Measurements from ENCODE around the gene DNAJB2. TPM values are rescaled to one million over a fixed set of nuclear protein-coding genes. Genes with fewer than 3 reads are reported as not detected.

The DNAJB2 gene
- total RNA-seq, result 91.9 TPM

DNA sequence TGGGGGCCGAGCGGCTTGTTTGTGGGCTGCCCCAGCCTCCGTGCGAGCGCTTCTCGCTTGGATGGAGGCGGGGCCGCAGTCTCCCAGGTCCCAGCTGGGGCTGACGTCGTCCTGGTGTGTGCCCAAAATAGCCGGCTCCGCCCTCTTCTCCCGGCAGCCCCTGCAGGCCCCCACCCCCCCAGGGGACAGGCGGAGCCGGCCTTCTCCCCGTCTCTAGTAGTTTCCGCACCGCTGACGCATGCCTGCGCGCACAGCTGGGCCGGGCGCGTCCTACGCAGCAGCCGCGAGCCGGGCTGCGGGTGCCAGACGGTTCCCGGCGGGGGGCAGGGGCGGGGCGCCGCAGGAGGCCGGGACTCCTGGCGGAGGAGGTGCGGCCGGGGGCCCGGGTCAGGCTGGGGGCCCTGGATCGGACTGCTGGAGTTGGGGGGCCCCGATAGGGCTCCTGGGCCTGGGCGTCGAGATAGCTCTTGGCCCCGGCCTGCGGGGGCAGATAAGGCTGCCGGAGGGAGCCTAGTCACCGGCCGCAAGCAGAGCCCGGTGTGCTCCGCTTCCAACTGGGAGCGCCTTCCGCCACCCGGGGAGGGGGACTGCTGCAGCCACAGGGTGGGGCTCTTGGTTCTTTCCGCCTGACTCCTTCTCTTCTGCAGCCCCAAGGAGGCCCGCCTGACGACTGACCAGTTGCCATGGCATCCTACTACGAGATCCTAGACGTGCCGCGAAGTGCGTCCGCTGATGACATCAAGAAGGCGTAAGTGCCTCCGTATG is at the start of gene DNAJB2:
Gene DNAJB2, plus strand, starts transcription at position 216 of the 765 bp plus-strand sequence. Its CDS starts 468 bp downstream, at position 684.

DNA sequence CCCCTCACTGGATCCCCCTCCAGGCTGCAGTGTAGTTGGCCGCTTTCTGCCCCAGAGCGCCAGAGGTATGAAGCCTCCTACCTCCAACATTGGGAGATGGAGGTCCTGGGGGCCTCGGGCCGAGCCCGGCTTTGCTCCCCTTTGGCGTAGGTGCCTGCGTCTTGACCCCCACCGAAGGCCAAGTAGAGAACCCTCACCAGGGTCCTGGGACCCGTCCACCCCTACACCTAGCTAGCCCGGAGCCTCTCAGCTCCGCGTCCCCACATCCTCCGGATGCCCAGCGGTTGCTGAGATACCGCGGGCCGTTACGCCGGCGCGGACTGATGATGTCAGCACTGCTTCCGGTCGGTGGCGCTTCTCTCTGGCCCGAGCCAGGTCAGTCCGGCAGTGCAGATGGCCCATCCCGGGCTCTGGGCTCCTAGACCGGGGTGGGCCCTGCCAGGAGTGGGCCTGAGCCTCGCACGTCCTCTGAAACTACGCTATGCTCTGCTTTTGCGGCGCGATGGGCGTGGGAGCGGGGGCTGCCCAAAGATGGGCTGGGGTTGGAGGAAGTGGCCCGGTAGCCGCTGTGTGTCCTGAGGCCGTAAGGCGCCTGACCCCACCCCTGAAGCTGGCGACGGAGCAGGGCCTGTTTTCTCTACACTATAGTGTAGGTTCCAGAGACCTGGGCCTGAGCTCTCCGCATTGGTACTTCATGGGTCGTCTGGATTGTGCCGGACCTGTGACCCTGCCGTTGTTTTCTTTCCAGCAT is 33.8 kb upstream of the DNAJB2 start, which contains the start of the genes GLB1L and STK16:
Gene GLB1L, minus strand, starts transcription at position 297 of the 751 bp plus-strand sequence. CDS start 1,871 bp downstream, outside the sequence.
Gene STK16, plus strand, starts transcription at position 332 of the 751 bp plus-strand sequence. CDS start 521 bp downstream, outside the sequence.

DNA sequence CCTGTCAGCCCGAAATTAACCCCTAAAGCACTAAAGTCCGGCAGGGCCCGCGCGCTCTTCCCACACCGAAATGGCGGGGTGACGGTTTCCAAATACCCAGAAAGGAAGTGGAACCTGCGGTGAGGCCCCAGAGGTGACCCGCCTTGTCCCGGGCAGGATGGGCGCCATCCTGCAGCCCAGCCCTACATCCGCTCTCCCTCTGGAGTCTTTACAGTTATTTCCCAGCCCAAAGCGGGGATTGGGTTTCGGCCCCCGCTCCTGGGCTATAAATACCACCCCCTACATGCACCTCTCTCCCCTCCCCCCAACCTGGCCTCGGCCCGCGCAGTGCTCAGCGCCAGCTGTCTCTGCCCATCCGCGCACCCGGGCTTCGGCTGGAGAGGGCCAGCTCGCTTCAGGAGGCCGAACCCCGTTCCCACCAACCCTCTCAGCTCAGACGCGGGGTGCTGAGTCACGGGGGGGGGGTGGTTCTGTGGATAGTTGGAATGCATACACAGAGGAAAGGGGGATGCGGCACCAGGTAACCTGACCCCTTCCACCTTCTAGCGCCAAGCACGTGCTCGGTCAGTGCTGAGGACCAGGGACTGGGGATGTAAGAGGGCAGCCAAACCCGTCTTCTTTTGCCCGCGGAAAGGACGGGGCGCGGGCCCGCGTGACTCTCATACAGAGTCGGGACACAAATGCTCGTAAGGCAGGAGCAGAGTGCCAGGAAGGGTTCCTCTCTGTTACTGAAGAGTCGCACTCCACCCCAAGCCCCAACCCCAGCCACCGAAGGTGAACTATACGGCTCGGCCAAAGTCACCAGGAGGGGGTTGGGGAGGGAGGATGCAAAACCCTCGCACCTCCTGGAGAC is 26.0 kb upstream of the DNAJB2 start, which contains the start of gene TUBA4B:
Gene TUBA4B, plus strand, starts transcription at position 344 of the 853 bp plus-strand sequence. Its CDS starts 165 bp downstream, at position 509.

DNA sequence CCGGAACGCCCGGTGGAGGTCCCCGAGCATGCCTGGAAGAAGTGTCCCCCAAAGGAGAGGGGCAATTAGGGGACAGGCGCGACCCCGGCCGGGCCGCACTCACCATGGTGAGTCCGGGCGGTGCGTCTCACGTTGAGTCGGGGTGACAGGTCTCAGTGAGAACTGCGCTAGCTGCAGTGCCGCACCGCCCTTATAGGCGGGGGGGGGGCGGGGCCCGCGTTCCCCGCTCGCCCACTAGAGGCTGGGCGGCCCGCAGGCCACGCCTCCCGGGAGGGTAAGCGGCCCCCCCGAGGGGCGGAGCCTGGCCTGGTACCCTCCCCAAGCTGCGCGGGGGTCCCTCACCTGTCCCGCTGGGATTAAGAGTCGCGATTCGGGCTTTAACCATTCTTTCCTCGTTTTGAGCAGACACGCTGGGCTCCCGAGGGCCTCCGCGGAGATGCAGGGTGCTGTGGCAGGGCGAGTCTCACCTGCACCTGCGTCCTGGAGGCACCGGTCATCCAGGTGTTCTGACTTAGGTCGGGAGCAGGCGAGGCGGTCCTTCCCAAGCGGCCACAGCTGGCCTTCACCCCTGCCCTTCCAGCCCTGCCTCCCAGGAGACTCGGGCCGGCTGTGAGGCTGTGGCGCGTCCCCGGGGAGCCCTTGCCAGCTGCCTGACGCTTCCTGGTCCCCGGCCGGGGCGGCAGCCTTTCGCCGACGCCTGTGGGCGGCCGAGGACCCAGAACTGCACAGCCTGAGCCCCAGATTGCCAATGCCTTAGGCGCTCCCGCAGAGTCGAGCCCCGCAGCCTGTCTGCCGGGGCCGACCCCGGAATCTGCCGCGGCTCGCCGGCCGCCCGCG is 25.2 kb upstream of the DNAJB2 start, which contains the start of gene TUBA4A:
Gene TUBA4A, minus strand, starts transcription at position 166 of the 837 bp plus-strand sequence. Its CDS starts 60 bp downstream, at position 106.

DNA sequence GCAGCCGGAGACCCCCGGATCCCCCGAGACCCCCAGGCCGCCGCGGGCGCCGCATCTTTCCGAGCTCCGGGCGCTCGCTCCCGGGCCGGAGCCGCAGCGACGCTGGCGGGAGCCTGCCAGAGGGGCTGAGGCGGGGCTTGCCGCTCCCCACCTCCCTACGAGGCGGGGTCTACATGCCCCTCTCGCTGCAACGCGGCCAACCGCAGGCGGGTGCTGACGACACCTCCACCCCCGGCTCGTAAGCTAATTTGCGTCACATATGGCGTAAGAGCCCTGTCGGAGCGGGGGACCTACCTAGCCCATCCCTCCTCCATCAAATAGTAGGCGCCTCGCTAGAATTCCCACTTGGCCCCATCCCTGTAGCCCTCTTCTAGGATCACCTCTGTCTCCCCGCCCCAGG is 30.1 kb downstream of the DNAJB2 start, which contains the start of gene PTPRN:
Gene PTPRN, minus strand, starts transcription at position 124 of the 400 bp plus-strand sequence. Its CDS starts 69 bp downstream, at position 55.

DNA sequence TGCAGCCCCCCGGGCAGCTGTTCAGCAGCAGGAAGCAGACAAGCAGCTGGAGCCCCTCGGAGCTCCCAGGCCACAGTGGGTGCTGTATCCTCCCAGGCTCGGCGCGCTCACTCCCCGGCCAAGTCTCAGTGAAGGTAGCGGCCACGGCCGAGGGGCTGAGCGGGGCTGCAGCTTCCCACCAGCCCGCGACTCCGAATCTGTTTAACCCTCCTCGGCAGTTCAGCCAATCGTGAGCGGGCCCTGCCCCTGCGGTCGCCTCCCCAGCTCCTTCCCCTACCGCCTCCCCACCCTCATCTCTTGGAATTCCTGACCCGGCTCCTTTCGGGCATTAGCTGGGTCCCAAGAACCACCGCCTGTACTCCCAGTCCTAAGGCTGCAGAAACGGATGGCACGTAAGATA is 53.4 kb downstream of the DNAJB2 start, which contains the start of gene RESP18:
Gene RESP18, minus strand, starts transcription at position 203 of the 400 bp plus-strand sequence.

Other genes with a start within 250 kb of the DNAJB2 start
- not detected for gene CFAP65, start 237.8 kb upstream of the DNAJB2 start, total RNA-seq
- gene IHH, start 218.4 kb upstream of the DNAJB2 start, total RNA-seq, result 3.8 TPM
- gene NHEJ1, start 118.6 kb upstream of the DNAJB2 start, total RNA-seq, result 12.1 TPM
- gene SLC23A3, start 109.3 kb upstream of the DNAJB2 start, total RNA-seq, result 1.3 TPM
- 30.5 TPM for gene CNPPD1, start 102.4 kb upstream of the DNAJB2 start, total RNA-seq
- gene RETREG2, start 101.1 kb upstream of the DNAJB2 start, total RNA-seq, result 66.2 TPM
- gene ZFAND2B, start 72.6 kb upstream of the DNAJB2 start, total RNA-seq, result 22.6 TPM
- gene ABCB6, start 60.4 kb upstream of the DNAJB2 start, total RNA-seq, result 24.2 TPM
- 46.7 TPM for gene ATG9A, start 49.7 kb upstream of the DNAJB2 start, total RNA-seq
- gene ANKZF1, start 49.6 kb upstream of the DNAJB2 start, total RNA-seq, result 91.3 TPM
- 15.2 TPM for gene GLB1L, start 33.9 kb upstream of the DNAJB2 start, total RNA-seq
- 17.9 TPM for gene STK16, start 33.9 kb upstream of the DNAJB2 start, total RNA-seq
- not detected for gene TUBA4B, start 26.1 kb upstream of the DNAJB2 start, total RNA-seq
- 20.5 TPM for gene TUBA4A, start 25.4 kb upstream of the DNAJB2 start, total RNA-seq
- 22.0 TPM for gene PTPRN, start 30.0 kb downstream of the DNAJB2 start, total RNA-seq
- gene RESP18, start 53.4 kb downstream of the DNAJB2 start, total RNA-seq, result not detected
- 32.5 TPM for gene DNPEP, start 108.5 kb downstream of the DNAJB2 start, total RNA-seq
- gene DES, start 139.0 kb downstream of the DNAJB2 start, total RNA-seq, result 249 TPM
- gene SPEG, start 155.5 kb downstream of the DNAJB2 start, total RNA-seq, result 17.4 TPM
- gene GMPPA, start 219.5 kb downstream of the DNAJB2 start, total RNA-seq, result 25.4 TPM
- gene ASIC4, start 235.1 kb downstream of the DNAJB2 start, total RNA-seq, result 28.8 TPM

Measured in camera-type eye (tissue), 1 donor.